GM18868 (cell line): Measurements from ENCODE around the gene OR14I1.

ENCODE experiments used
- ATAC-seq: cut with Tn5 transposase; IDR thresholded peaks from one replicate; pipeline ENCODE4 v1.9.1; 2021; ENCODE audit warnings: mild to moderate bottlenecking, moderate library complexity; ENCODE audit not compliant: unreplicated experiment

OR14I1 gene

GRCh38 chr1:248688527-248689298, 13.9 kb downstream of the OR14I1 start:
- peak; percentile 80 for ATAC-seq

DNA sequence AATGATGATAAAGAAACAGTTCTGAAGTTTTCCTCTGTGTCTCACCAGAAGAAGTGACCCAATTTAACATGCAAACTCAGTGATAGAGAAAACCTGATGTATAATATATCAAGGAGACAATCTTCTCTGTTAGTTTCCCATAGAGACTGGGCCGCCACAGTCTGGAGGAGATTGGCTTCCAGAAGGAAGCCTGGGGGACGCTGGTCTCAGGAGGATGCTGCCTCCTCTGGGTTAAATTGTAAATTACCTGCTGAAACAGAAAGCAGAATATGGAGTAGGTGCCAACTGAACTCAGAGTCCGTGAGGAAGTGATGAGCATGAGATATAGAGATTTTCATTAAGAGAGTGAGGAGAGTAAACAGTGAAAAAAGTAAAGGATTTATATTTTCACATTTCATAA, 15.8 kb downstream of the OR14I1 start:
- ATAC-seq = peak; percentile 71

DNA sequence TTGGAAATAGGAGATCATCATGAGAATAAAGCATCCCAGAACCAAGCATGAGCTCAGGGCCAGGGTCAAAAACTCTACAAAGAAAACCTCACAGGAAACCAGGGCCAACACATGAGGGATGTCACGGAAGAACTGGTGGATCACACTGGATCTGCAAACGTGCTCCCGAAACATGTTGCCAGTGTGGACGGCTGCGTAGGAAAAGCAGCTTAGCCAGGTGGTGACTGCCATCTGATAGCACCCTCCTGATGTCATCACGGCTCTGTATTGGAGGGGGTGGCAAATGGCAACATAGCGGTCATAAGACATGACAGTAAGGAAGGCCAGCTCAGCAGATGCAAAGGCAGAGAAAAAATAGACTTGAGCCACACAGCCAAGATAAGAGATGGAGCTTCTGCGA, 20.9 kb downstream of the OR14I1 start:
- no peak for ATAC-seq

GRCh38 chr1:248670003-248670402, 32.6 kb downstream of the OR14I1 start:
- no peak for ATAC-seq

GRCh38 chr1:248663453-248664328, 38.9 kb downstream of the OR14I1 start:
- peak; percentile 97 for ATAC-seq

- peak; percentile 63 for ATAC-seq
These were observed 45.8 kb downstream of the OR14I1 start for GRCh38 chr1:248656797-248657196.

GRCh38 chr1:248655354-248655753, 47.2 kb downstream of the OR14I1 start, which contains the start of gene OR2T27:
TSS of gene OR2T27 (minus strand) at chr1:248655528. CDS start at chr1:248650884, 4,644 bp downstream.
- ATAC-seq = peak; percentile 57
